Endodermal cell (in vitro differentiated cells): ENCODE measurements around the gene ENO3. TPM values are rescaled to one million over a fixed set of nuclear protein-coding genes. Genes with fewer than 3 reads are reported as not detected.
"Not testable (repeated sequence)": the region's sequence is repeated elsewhere in the genome, so short reads cannot be mapped to it uniquely, and the experiment has no call there.

Source experiments
- DNase-seq: peaks from one replicate; pipeline ENCODE4 v3.0.0-alpha.2; 2017
- H3K27ac ChIP-seq: 2 replicates; pipeline ENCODE4 v1.5.1; 2013; ENCODE audit warnings: mild to moderate bottlenecking, low read depth, low read length, moderate library complexity
- H3K27me3 ChIP-seq: 2 replicates; pipeline ENCODE4 v1.6.1; 2013; ENCODE audit warnings: mild to moderate bottlenecking, low read length, moderate library complexity; ENCODE audit not compliant: insufficient read depth, control insufficient read depth, poor library complexity, severe bottlenecking
- H3K36me3 ChIP-seq: 2 replicates; pipeline ENCODE4 v1.7.0; 2013; ENCODE audit warnings: mild to moderate bottlenecking, low read length, moderate library complexity; ENCODE audit not compliant: control insufficient read depth, insufficient read depth
- H3K4me1 ChIP-seq: one replicate; pipeline ENCODE4 v1.7.0; 2013; ENCODE audit warnings: low read length; ENCODE audit not compliant: control insufficient read depth, insufficient read depth
- H3K4me3 ChIP-seq: 2 replicates; pipeline ENCODE4 v1.5.1; 2013; ENCODE audit warnings: mild to moderate bottlenecking, low read length, moderate library complexity
- H3K9ac ChIP-seq: 2 replicates; pipeline ENCODE4 v1.6.1; 2013; ENCODE audit warnings: mild to moderate bottlenecking, low read length, moderate library complexity; ENCODE audit not compliant: poor library complexity, severe bottlenecking; ENCODE audit errors: extremely low read depth
- H3K9me3 ChIP-seq: 2 replicates; pipeline ENCODE4 v1.6.1; 2013; ENCODE audit warnings: mild to moderate bottlenecking, low read length, moderate library complexity; ENCODE audit not compliant: control insufficient read depth
- H3K27ac Mint-ChIP-seq: 2 replicates; pipeline ENCODE4 v1.8.0; 2020; ENCODE audit warnings: mixed read lengths
- H3K27me3 Mint-ChIP-seq: 2 replicates; pipeline ENCODE4 v1.8.0; 2021; ENCODE audit warnings: mild to moderate bottlenecking, mixed read lengths; ENCODE audit not compliant: insufficient read depth
- H3K36me3 Mint-ChIP-seq: 2 replicates; pipeline ENCODE4 v1.8.0; 2020; ENCODE audit warnings: low read depth, mixed read lengths
- H3K4me1 Mint-ChIP-seq: 2 replicates; pipeline ENCODE4 v1.8.0; 2020; ENCODE audit warnings: mixed read lengths
- H3K4me3 Mint-ChIP-seq: 2 replicates; pipeline ENCODE4 v1.8.0; 2020; ENCODE audit warnings: mild to moderate bottlenecking, moderate library complexity, mixed read lengths
- H3K9me3 Mint-ChIP-seq: 2 replicates; pipeline ENCODE4 v1.8.0; 2020; ENCODE audit warnings: mild to moderate bottlenecking, mixed read lengths
- CTCF ChIP-seq: fragments of 200-600 bp; sonication (generic); conservative IDR thresholded peaks from 2 replicates; pipeline ENCODE4 v1.5.0; 2021; ENCODE audit warnings: antibody characterized with exemption, mild to moderate bottlenecking
- WGBS, 2 experiments: methylation state at CpG; one replicate each; pipeline versions ENCODE4 v1.1.5 to v1.1.7; 2013; ENCODE audit warnings: missing lambda C conversion rate in 2 of 2, mixed read lengths in 1 of 2; ENCODE audit not compliant: insufficient coverage in 1 of 2, insufficient read length in 1 of 2; 5-methylcytosine and 5-hydroxymethylcytosine counted together
- total RNA-seq, 2 donors: library from RNA; stranded (reverse); fragmentation: NEBNext Ultra II Directional in 1 of 2; extraction: Animal tissue kit (Norgen Biotek cat#: 25700) in 1 of 2; gene quantifications; 2 replicates in 1 of 2; 3 replicates in 1 of 2; pipeline ENCODE4 v1.2.1, GENCODE V29; 2021

ENO3 gene
- total RNA-seq, 2 donors from 2014 or later = 34.1 to 53.6 TPM

GRCh38 chr17:4903051-4903818 is 47.7 kb upstream of the ENO3 start, which contains the start of gene CHRNE:
CHRNE (minus strand) TSS chr17:4903098; CDS start chr17:4903063, 35 bp downstream.
- peak; percentile 97 for DNase-seq
- H3K4me1 ChIP-seq = no peaks in the 10 kb centered on the region
- Mint-ChIP-seq H3K9me3 (no peaks in the 10 kb centered on the region), H3K27me3 (peaks cover 20% of the 10 kb centered on the region), H3K27ac (peak within 1 kb of the TSS; percentile 19), H3K4me1 (peaks cover 6% of the 10 kb centered on the region), H3K4me3 (no peak within 1 kb of the TSS), H3K36me3 (no peaks in the 10 kb centered on the region)
- 50 to 51% methylated on average over 9 to 10 of the region's 10 CpGs for WGBS, 2 experiments
- no peak within 1 kb of the TSS for H3K27ac ChIP-seq
- H3K9ac ChIP-seq = no peak within 1 kb of the TSS
- H3K36me3 ChIP-seq = no peaks in the 10 kb centered on the region
- no peak within 1 kb of the TSS for H3K4me3 ChIP-seq
- peak; percentile 86 for TF ChIP-seq CTCF
- no peaks in the 10 kb centered on the region for H3K27me3 ChIP-seq
- H3K9me3 ChIP-seq = no peaks in the 10 kb centered on the region

- not testable (repeated sequence) for H3K36me3 Mint-ChIP-seq, H3K4me3 Mint-ChIP-seq, H3K27ac Mint-ChIP-seq
Observed at GRCh38 chr17:4906642-4907041, 44.3 kb upstream of the ENO3 start.

GRCh38 chr17:4908301-4908700 is 42.6 kb upstream of the ENO3 start:
- peaks cover 9% of the 10 kb centered on the region for H3K27me3 Mint-ChIP-seq
- peaks cover 11% of the 10 kb centered on the region for H3K4me1 Mint-ChIP-seq
- H3K4me3 ChIP-seq = no peak overlapping the region
- no peaks in the 10 kb centered on the region for H3K9me3 ChIP-seq
- DNase-seq = peak; percentile 85
- H3K36me3 Mint-ChIP-seq = no peaks in the 10 kb centered on the region
- peak overlapping the region; percentile 76 for H3K27ac ChIP-seq
- H3K4me3 Mint-ChIP-seq = no peak overlapping the region
- no peak for TF ChIP-seq CTCF
- no peak overlapping the region for H3K27ac Mint-ChIP-seq
- H3K9me3 Mint-ChIP-seq = no peaks in the 10 kb centered on the region
- no peaks in the 10 kb centered on the region for H3K36me3 ChIP-seq
- no peaks in the 10 kb centered on the region for H3K27me3 ChIP-seq
- H3K4me1 ChIP-seq = no peaks in the 10 kb centered on the region
- WGBS, 2 experiments = 33 to 41% methylated on average over 7 to 9 of the region's 10 CpGs
- H3K9ac ChIP-seq = no peak overlapping the region

More at GRCh38 chr17:4906642-4907041, 44.3 kb upstream of the ENO3 start:
- not testable (repeated sequence) for H3K27ac ChIP-seq, H3K9me3 ChIP-seq, DNase-seq, H3K4me3 ChIP-seq, H3K27me3 ChIP-seq, H3K9me3 Mint-ChIP-seq, H3K36me3 ChIP-seq, H3K4me1 ChIP-seq, H3K9ac ChIP-seq
- peaks cover 14% of the 10 kb centered on the region for H3K4me1 Mint-ChIP-seq
- peaks cover 12% of the 10 kb centered on the region for H3K27me3 Mint-ChIP-seq
